IMR-90 (cell line): Measurements from ENCODE around the gene DICER1.

Experiments used
- BHLHE40 ChIP-seq: fragments of 150-350 bp; IDR thresholded peaks from 2 replicates; pipeline ENCODE4 v1.6.1; 2016; ENCODE audit warnings: mild to moderate bottlenecking, low read depth, low read length
- CHD1 ChIP-seq: IDR thresholded peaks from 2 replicates; pipeline ENCODE4 v1.6.1; 2012; ENCODE audit warnings: low read depth, low read length, improper control_type of control experiment

- no peak for TF ChIP-seq BHLHE40
- no peak for TF ChIP-seq CHD1
Measured at GRCh38 chr14:95056476-95056875, 100.9 kb downstream of the DICER1 start.
